NCI-H1105 (cell line): ENCODE measurements around the gene LTB4R.
"Not testable (repeated sequence)": the region's sequence is repeated elsewhere in the genome, so short reads cannot be mapped to it uniquely, and the experiment has no call there.

Experiments
- DNase-seq: peaks from one replicate; lab custom pipeline; 2025; lab: John Stamatoyannopoulos, UW

The LTB4R gene

GRCh38 chr14:24323341-24323740 lies 12.0 kb downstream of the LTB4R start:
- DNase-seq, result no peak

- DNase-seq, result no peak
Observed at GRCh38 chr14:24324024-24324423, 12.7 kb downstream of the LTB4R start.

- no peak for DNase-seq
Observed at GRCh38 chr14:24325041-24325530, 13.8 kb downstream of the LTB4R start.

GRCh38 chr14:24325963-24326362 lies 14.7 kb downstream of the LTB4R start:
- DNase-seq, result no peak

- DNase-seq, result no peak
Observed at GRCh38 chr14:24327303-24327702, 16.0 kb downstream of the LTB4R start.

GRCh38 chr14:24327914-24328313 lies 16.6 kb downstream of the LTB4R start:
- not testable (repeated sequence) for DNase-seq

- DNase-seq, result no peak
Observed at GRCh38 chr14:24329073-24329663, 17.9 kb downstream of the LTB4R start.

GRCh38 chr14:24329736-24330135 lies 18.4 kb downstream of the LTB4R start:
- no peak for DNase-seq

GRCh38 chr14:24330973-24331674 lies 19.8 kb downstream of the LTB4R start:
- no peak for DNase-seq

- no peak for DNase-seq
Observed at GRCh38 chr14:24331731-24332267, 20.5 kb downstream of the LTB4R start.

- peak; percentile 57 for DNase-seq
Observed at GRCh38 chr14:24332268-24332993, 21.1 kb downstream of the LTB4R start.

GRCh38 chr14:24334431-24335291 lies 23.4 kb downstream of the LTB4R start, which contains the start of gene ADCY4:
Gene ADCY4 (minus strand): TSS chr14:24335071. CDS start chr14:24334652, 419 bp downstream.
- DNase-seq, result no peak

GRCh38 chr14:24335461-24336171 lies 24.3 kb downstream of the LTB4R start:
- DNase-seq, result no peak

- no peak for DNase-seq
Observed at GRCh38 chr14:24337144-24337823, 26.0 kb downstream of the LTB4R start.

GRCh38 chr14:24337824-24338175 lies 26.5 kb downstream of the LTB4R start:
- no peak for DNase-seq

- DNase-seq, result no peak
Observed at GRCh38 chr14:24338843-24339242, 27.5 kb downstream of the LTB4R start.

GRCh38 chr14:24339284-24340151 lies 28.2 kb downstream of the LTB4R start, which contains the start of gene RIPK3:
Gene RIPK3 (minus strand): TSS chr14:24339991. CDS start chr14:24339826, 165 bp downstream.
- no peak for DNase-seq

GRCh38 chr14:24340606-24341005 lies 29.3 kb downstream of the LTB4R start:
- no peak for DNase-seq

- DNase-seq, result no peak
Observed at GRCh38 chr14:24342889-24343288, 31.6 kb downstream of the LTB4R start.
